Measurements from ENCODE around the gene GP1BB. TPM values are rescaled to one million over a fixed set of nuclear protein-coding genes. Genes with fewer than 3 reads are reported as not detected.
A peak's percentile ranks its signal among the peaks of the same experiment; 100 is the strongest.
"Not testable (repeated sequence)": the region's sequence is repeated elsewhere in the genome, so short reads cannot be mapped to it uniquely, and the experiment has no call there.

Gene GP1BB
- total RNA-seq, 1 donor from 2014 or later: 0.95 TPM

- H3K27me3 Mint-ChIP-seq (ENCODE audit: low read depth, unreplicated experiment): peaks cover 58% of the 10 kb centered on the region
Observed at GRCh38 chr22:19723983-19724827, 866 bp downstream of the GP1BB start.

GRCh38 chr22:19724927-19725661 lies 1.8 kb downstream of the GP1BB start:
- Histone ChIP-seq H3K79me2 (ENCODE audit: insufficient read depth, low read length) (peaks cover 6% of the 10 kb centered on the region), H3K9me3 (ENCODE audit: insufficient read depth, low read depth, low read length) (no peaks in the 10 kb centered on the region), H3K9ac (ENCODE audit: low read length) (no peak overlapping the region), H2AFZ (ENCODE audit: low read depth, low read length) (no peak overlapping the region), H3K27me3 (ENCODE audit: insufficient read depth, low read length) (peaks cover 3% of the 10 kb centered on the region), H4K20me1 (ENCODE audit: insufficient read depth, low read length) (peaks cover 32% of the 10 kb centered on the region), H3K27ac (ENCODE audit: low read depth, low read length) (no peak overlapping the region), H3K4me1 (ENCODE audit: insufficient read depth, low read length) (peaks cover 5% of the 10 kb centered on the region), H3K4me3 (ENCODE audit: insufficient read depth, low read depth, low read length) (no peak overlapping the region), H3K36me3 (ENCODE audit: insufficient read depth, low read length) (peaks cover 4% of the 10 kb centered on the region), H3K4me2 (ENCODE audit: low read length) (no peak overlapping the region)
- FAIRE-seq: no peak
- Mint-ChIP-seq H3K9me3 (ENCODE audit: unreplicated experiment) (peaks cover 8% of the 10 kb centered on the region), H3K27me3 (ENCODE audit: low read depth, unreplicated experiment) (peaks cover 50% of the 10 kb centered on the region), H3K27ac (ENCODE audit: unreplicated experiment) (no peak overlapping the region), H3K4me3 (ENCODE audit: unreplicated experiment) (peak overlapping the region; percentile 8), H3K36me3 (ENCODE audit: low read depth, unreplicated experiment) (peaks cover 5% of the 10 kb centered on the region), H3K4me1 (ENCODE audit: low read depth, unreplicated experiment) (no peaks in the 10 kb centered on the region)
- DNase-seq (ENCODE audit: low read depth): no peak
- TF ChIP-seq EZH2 (IDR thresholded peaks at IDR 0.05; ENCODE audit: insufficient read depth, low read length) (no peak), CTCF (IDR thresholded peaks at IDR 0.05; ENCODE audit: insufficient read depth, low read depth, low read length) (no peak)

More at GRCh38 chr22:19723983-19724827, 866 bp downstream of the GP1BB start:
- H3K79me2 ChIP-seq (ENCODE audit: insufficient read depth, low read length): peaks cover 6% of the 10 kb centered on the region
- H3K36me3 Mint-ChIP-seq (ENCODE audit: low read depth, unreplicated experiment): peaks cover 9% of the 10 kb centered on the region
- H3K27ac Mint-ChIP-seq (ENCODE audit: unreplicated experiment): no peak overlapping the region
- peaks cover 3% of the 10 kb centered on the region for H3K27me3 ChIP-seq (ENCODE audit: insufficient read depth, low read length)
- no peak overlapping the region for H3K9ac ChIP-seq (ENCODE audit: low read length)
- H3K36me3 ChIP-seq (ENCODE audit: insufficient read depth, low read length): peaks cover 5% of the 10 kb centered on the region
- peaks cover 11% of the 10 kb centered on the region for H3K4me1 ChIP-seq (ENCODE audit: insufficient read depth, low read length)
- H3K4me3 ChIP-seq (ENCODE audit: insufficient read depth, low read depth, low read length): no peak overlapping the region
- H2AFZ ChIP-seq (ENCODE audit: low read depth, low read length): peak overlapping the region; percentile 4
- no peak overlapping the region for H3K27ac ChIP-seq (ENCODE audit: low read depth, low read length)
- no peaks in the 10 kb centered on the region for H3K9me3 ChIP-seq (ENCODE audit: insufficient read depth, low read depth, low read length)
- no peaks in the 10 kb centered on the region for H3K4me1 Mint-ChIP-seq (ENCODE audit: low read depth, unreplicated experiment)
- H3K9me3 Mint-ChIP-seq (ENCODE audit: unreplicated experiment): peaks cover 8% of the 10 kb centered on the region
- peak overlapping the region; percentile 58 for H3K4me2 ChIP-seq (ENCODE audit: low read length)
- H3K4me3 Mint-ChIP-seq (ENCODE audit: unreplicated experiment): no peak overlapping the region
- FAIRE-seq (no peak), DNase-seq (ENCODE audit: low read depth) (peak; percentile 14)
- TF ChIP-seq CTCF (IDR thresholded peaks at IDR 0.05; ENCODE audit: insufficient read depth, low read depth, low read length) (no peak), EZH2 (IDR thresholded peaks at IDR 0.05; ENCODE audit: insufficient read depth, low read length) (no peak)
- peaks cover 41% of the 10 kb centered on the region for H4K20me1 ChIP-seq (ENCODE audit: insufficient read depth, low read length)

- H4K20me1 ChIP-seq (ENCODE audit: insufficient read depth, low read length): peaks cover 21% of the 10 kb centered on the region
- peaks cover 40% of the 10 kb centered on the region for H3K27me3 Mint-ChIP-seq (ENCODE audit: low read depth, unreplicated experiment)
- H2AFZ ChIP-seq (ENCODE audit: low read depth, low read length); H3K36me3 ChIP-seq (ENCODE audit: insufficient read depth, low read length); FAIRE-seq; H3K36me3 Mint-ChIP-seq (ENCODE audit: low read depth, unreplicated experiment); H3K4me2 ChIP-seq (ENCODE audit: low read length); H3K27ac ChIP-seq (ENCODE audit: low read depth, low read length); H3K27me3 ChIP-seq (ENCODE audit: insufficient read depth, low read length); H3K9me3 ChIP-seq (ENCODE audit: insufficient read depth, low read depth, low read length); H3K9me3 Mint-ChIP-seq (ENCODE audit: unreplicated experiment); H3K9ac ChIP-seq (ENCODE audit: low read length); DNase-seq (ENCODE audit: low read depth); H3K79me2 ChIP-seq (ENCODE audit: insufficient read depth, low read length); H3K4me1 ChIP-seq (ENCODE audit: insufficient read depth, low read length); H3K4me3 ChIP-seq (ENCODE audit: insufficient read depth, low read depth, low read length); H3K4me3 Mint-ChIP-seq (ENCODE audit: unreplicated experiment); H3K4me1 Mint-ChIP-seq (ENCODE audit: low read depth, unreplicated experiment); H3K27ac Mint-ChIP-seq (ENCODE audit: unreplicated experiment): not testable (repeated sequence)
Observed at GRCh38 chr22:19726064-19726788, 2.9 kb downstream of the GP1BB start.

Measured in astrocyte (in vitro differentiated cells and primary cell).